ENCODE measurements around the gene CALHM1. TPM values are rescaled to one million over a fixed set of nuclear protein-coding genes. Genes with fewer than 3 reads are reported as not detected.

CALHM1 gene
- total RNA-seq, 1 experiment from 2014 or later = not detected

DNA sequence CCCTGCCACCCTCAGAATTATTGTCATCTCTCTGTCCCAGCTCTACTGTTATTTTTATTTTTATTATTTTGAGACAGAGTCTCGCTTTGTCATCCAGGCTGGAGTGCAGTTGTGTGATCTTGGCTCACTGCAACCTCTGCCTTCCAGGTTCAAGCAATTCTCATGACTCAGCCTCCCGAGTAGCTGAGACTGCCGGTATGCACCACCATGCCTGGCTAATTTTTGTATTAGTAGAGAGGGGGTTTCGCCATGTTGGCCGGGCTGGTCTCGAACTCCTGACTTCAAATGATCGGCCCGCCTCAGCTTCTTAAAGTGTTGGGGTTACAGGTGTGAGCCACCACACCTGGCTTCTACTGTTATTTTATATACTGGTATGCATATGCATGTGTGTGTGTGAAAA, 17.5 kb downstream of the CALHM1 start:
- no peaks in the 10 kb centered on the region for H3K9me3 ChIP-seq (ENCODE audit: low read depth, low read length, poor library complexity, severe bottlenecking)
- intact Hi-C loops (cut with micrococcal nuclease; ENCODE audit: unreplicated experiment) = no loop called here
- H3K27ac ChIP-seq (ENCODE audit: low read depth, low read length, poor library complexity, severe bottlenecking) = no peak overlapping the region
- H3K36me3 ChIP-seq (ENCODE audit: insufficient read depth, low read length, poor library complexity, severe bottlenecking) = peaks cover 74% of the 10 kb centered on the region
- H3K4me1 ChIP-seq (ENCODE audit: insufficient read depth, low read length, poor library complexity, severe bottlenecking) = no peaks in the 10 kb centered on the region
- ChIA-PET CTCF (no interaction called here), POLR2A (ENCODE audit: low non-redundant PET) (no interaction called here)
- H3K4me3 ChIP-seq (ENCODE audit: low read depth, low read length, poor library complexity, severe bottlenecking) = no peak overlapping the region
- no peak for DNase-seq (ENCODE audit: low spot score)
- TF ChIP-seq, protein P1, sequence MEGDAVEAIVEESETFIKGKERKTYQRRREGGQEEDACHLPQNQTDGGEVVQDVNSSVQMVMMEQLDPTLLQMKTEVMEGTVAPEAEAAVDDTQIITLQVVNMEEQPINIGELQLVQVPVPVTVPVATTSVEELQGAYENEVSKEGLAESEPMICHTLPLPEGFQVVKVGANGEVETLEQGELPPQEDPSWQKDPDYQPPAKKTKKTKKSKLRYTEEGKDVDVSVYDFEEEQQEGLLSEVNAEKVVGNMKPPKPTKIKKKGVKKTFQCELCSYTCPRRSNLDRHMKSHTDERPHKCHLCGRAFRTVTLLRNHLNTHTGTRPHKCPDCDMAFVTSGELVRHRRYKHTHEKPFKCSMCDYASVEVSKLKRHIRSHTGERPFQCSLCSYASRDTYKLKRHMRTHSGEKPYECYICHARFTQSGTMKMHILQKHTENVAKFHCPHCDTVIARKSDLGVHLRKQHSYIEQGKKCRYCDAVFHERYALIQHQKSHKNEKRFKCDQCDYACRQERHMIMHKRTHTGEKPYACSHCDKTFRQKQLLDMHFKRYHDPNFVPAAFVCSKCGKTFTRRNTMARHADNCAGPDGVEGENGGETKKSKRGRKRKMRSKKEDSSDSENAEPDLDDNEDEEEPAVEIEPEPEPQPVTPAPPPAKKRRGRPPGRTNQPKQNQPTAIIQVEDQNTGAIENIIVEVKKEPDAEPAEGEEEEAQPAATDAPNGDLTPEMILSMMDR (conservative IDR thresholded peaks at IDR 0.05; ENCODE audit: low read depth, low read length) = no peak
- H3K27me3 ChIP-seq (replicated peaks; ENCODE audit: insufficient read depth, low read depth, low read length, poor library complexity) = no peaks in the 10 kb centered on the region
- BruUV-seq (replicated peaks) = no TSS peak

GRCh38 chr10:103440416-103440815, 18.3 kb downstream of the CALHM1 start:
- H3K9me3 ChIP-seq (ENCODE audit: low read depth, low read length, poor library complexity, severe bottlenecking) = no peaks in the 10 kb centered on the region
- BruUV-seq (replicated peaks) = TSS peak; percentile 71
- H3K36me3 ChIP-seq (ENCODE audit: insufficient read depth, low read length, poor library complexity, severe bottlenecking) = peaks cover 74% of the 10 kb centered on the region
- intact Hi-C loops (cut with micrococcal nuclease; ENCODE audit: unreplicated experiment) = no loop called here
- H3K4me3 ChIP-seq (ENCODE audit: low read depth, low read length, poor library complexity, severe bottlenecking) = no peak overlapping the region
- no peak for DNase-seq (ENCODE audit: low spot score)
- ChIA-PET POLR2A (ENCODE audit: low non-redundant PET) (no interaction called here), CTCF (no interaction called here)
- no peaks in the 10 kb centered on the region for H3K27me3 ChIP-seq (replicated peaks; ENCODE audit: insufficient read depth, low read depth, low read length, poor library complexity)
- no peak overlapping the region for H3K27ac ChIP-seq (ENCODE audit: low read depth, low read length, poor library complexity, severe bottlenecking)
- TF ChIP-seq EZH2 (IDR thresholded peaks at IDR 0.05; ENCODE audit: borderline replicate concordance, low read depth, low read length, poor library complexity, severe bottlenecking) = no peak
- TF ChIP-seq, protein P1 (conservative IDR thresholded peaks at IDR 0.05; ENCODE audit: low read depth, low read length) = no peak
- no peaks in the 10 kb centered on the region for H3K4me1 ChIP-seq (ENCODE audit: insufficient read depth, low read length, poor library complexity, severe bottlenecking)

DNA sequence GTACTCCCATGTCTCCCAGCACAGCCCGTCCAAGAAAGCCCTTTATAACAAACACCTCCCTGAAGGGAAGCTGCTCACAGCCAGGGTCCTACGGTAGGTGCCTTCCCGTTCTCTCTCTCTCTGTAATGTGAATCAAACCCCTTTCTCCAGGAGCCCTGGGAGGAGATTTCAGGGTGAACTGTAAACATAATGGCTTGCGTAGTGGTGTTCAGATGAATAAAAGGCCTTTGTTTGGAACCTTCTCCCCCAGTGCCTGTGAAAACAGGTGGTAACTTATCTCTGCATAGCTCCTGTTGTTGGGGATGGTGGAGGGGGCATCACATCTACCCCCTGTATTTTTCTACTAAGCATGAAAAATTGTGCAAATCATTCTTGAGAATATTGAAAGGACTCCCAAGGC, 18.9 kb downstream of the CALHM1 start:
- Histone ChIP-seq H3K4me3 (ENCODE audit: low read depth, low read length, poor library complexity, severe bottlenecking) (no peak overlapping the region), H3K9me3 (ENCODE audit: low read depth, low read length, poor library complexity, severe bottlenecking) (no peaks in the 10 kb centered on the region), H3K4me1 (ENCODE audit: insufficient read depth, low read length, poor library complexity, severe bottlenecking) (no peaks in the 10 kb centered on the region), H3K27ac (ENCODE audit: low read depth, low read length, poor library complexity, severe bottlenecking) (no peak overlapping the region), H3K36me3 (ENCODE audit: insufficient read depth, low read length, poor library complexity, severe bottlenecking) (peaks cover 70% of the 10 kb centered on the region), H3K27me3 (replicated peaks; ENCODE audit: insufficient read depth, low read depth, low read length, poor library complexity) (no peaks in the 10 kb centered on the region)
- intact Hi-C loops (cut with micrococcal nuclease; ENCODE audit: unreplicated experiment) = no loop called here
- BruUV-seq (replicated peaks) = no TSS peak
- CTCF ChIA-PET = no interaction called here
- POLR2A ChIA-PET (ENCODE audit: low non-redundant PET) = no interaction called here
- no peak for DNase-seq (ENCODE audit: low spot score)
- TF ChIP-seq, protein P1 (conservative IDR thresholded peaks at IDR 0.05; ENCODE audit: low read depth, low read length) = no peak
- TF ChIP-seq EZH2 (IDR thresholded peaks at IDR 0.05; ENCODE audit: borderline replicate concordance, low read depth, low read length, poor library complexity, severe bottlenecking) = no peak

Measured in A673 (cell line).